ENCODE results near the gene IRS1. TPM values are rescaled to one million over a fixed set of nuclear protein-coding genes. Genes with fewer than 3 reads are reported as not detected.

Gene IRS1, protein sequence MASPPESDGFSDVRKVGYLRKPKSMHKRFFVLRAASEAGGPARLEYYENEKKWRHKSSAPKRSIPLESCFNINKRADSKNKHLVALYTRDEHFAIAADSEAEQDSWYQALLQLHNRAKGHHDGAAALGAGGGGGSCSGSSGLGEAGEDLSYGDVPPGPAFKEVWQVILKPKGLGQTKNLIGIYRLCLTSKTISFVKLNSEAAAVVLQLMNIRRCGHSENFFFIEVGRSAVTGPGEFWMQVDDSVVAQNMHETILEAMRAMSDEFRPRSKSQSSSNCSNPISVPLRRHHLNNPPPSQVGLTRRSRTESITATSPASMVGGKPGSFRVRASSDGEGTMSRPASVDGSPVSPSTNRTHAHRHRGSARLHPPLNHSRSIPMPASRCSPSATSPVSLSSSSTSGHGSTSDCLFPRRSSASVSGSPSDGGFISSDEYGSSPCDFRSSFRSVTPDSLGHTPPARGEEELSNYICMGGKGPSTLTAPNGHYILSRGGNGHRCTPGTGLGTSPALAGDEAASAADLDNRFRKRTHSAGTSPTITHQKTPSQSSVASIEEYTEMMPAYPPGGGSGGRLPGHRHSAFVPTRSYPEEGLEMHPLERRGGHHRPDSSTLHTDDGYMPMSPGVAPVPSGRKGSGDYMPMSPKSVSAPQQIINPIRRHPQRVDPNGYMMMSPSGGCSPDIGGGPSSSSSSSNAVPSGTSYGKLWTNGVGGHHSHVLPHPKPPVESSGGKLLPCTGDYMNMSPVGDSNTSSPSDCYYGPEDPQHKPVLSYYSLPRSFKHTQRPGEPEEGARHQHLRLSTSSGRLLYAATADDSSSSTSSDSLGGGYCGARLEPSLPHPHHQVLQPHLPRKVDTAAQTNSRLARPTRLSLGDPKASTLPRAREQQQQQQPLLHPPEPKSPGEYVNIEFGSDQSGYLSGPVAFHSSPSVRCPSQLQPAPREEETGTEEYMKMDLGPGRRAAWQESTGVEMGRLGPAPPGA (N-terminal part only)
- total RNA-seq (10 to 100 TPM in 1 of 6 donors, 1 to 10 TPM in 5; 4.4 to 12.7 (median 5.9) TPM), polyA plus RNA-seq (1 to 10 TPM; 3.2 to 4.0 TPM)

DNA sequence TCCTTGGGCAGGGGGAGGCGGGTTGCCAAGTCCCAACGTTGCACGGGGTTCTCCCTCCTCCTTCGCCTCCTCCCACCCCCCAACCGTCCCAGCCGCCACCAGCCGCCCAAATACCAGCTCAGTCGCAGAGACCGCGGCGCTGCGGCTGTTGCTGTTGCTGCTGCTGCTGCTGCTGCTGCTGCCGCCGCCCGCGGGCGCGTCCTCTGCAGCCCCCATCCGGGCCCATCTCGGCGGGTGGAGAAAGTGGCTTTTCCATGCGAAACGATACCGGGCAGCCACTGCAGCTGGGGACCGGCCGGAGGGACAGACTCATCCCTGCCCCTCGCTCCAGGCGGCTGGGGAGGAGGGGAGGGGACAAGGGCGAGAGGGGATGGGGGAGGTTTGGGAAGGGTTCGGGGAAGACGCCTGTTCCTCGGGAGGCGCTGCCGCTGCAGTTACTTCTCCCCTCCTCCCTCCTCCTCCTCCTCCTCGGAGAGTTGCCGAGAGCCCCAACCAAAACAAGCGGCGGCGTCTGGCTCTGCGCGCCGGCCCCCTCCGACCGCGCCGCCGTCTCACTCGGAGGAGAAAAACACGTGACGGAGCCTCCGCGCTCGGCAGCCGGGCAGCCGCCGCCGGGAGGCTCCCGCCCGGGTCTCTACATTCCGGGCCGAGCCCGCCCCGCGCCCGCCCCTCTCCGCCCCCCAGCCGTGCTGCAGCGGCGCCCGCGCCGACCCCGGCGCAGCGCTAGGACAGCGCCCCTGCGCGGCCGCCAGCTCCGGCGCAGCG is at the start of gene IRS1:
IRS1 (minus strand) TSS at position 610 of the 765 bp plus-strand sequence. CDS start 1,082 bp downstream, outside the sequence.
- peak; percentile 54 to 66 (median 60) for ATAC-seq
- H3K9me3 ChIP-seq, result no peaks in the 10 kb centered on the region
- no peak for FAIRE-seq
- TF ChIP-seq, protein P1, sequence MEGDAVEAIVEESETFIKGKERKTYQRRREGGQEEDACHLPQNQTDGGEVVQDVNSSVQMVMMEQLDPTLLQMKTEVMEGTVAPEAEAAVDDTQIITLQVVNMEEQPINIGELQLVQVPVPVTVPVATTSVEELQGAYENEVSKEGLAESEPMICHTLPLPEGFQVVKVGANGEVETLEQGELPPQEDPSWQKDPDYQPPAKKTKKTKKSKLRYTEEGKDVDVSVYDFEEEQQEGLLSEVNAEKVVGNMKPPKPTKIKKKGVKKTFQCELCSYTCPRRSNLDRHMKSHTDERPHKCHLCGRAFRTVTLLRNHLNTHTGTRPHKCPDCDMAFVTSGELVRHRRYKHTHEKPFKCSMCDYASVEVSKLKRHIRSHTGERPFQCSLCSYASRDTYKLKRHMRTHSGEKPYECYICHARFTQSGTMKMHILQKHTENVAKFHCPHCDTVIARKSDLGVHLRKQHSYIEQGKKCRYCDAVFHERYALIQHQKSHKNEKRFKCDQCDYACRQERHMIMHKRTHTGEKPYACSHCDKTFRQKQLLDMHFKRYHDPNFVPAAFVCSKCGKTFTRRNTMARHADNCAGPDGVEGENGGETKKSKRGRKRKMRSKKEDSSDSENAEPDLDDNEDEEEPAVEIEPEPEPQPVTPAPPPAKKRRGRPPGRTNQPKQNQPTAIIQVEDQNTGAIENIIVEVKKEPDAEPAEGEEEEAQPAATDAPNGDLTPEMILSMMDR (IDR thresholded peaks at IDR 0.05), result no peak
- H3K27me3 ChIP-seq, result no peaks in the 10 kb centered on the region
- H3K36me3 ChIP-seq, result no peaks in the 10 kb centered on the region
- H3K4me3 ChIP-seq, result peak within 1 kb of the TSS; percentile 72 to 88 (median 77)
- peak within 1 kb of the TSS; percentile 68 to 94 (median 85) for H3K27ac ChIP-seq
- peak; percentile 69 to 89 (median 77) for DNase-seq
- intact Hi-C loops (cut with DNase I), result loop anchor here in 1 of 3 donors (5.0 kb wide), 1 partner anchor 572 kb away; no protein-coding TSS in a partner anchor
- 0 to 1% methylated on average over 49 to 82 of the region's 82 CpGs for WGBS, 2 donors
- H3K4me1 ChIP-seq, result peaks cover 17 to 28% (median 19%) of the 10 kb centered on the region in 3 donors

DNA sequence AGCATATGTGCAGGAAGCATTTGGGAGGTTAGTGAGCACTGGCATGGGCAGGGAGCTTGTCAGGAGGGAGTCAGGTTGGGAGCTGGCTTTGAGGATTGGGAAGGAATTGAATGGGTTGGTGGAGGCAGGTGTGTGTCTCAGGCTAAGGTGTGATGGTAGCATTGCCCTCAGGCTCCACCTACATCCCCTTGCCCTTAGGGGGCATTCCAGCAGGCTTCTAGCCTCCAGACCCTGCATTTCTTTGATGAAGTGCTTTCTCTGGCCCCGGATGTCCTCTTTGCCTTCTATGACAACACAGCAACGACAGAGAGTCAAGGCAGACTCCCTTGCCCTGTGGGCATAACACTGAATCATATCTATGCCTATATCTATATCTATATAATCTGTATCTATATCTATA is 49.7 kb upstream of the IRS1 start:
- H3K4me1 ChIP-seq, result no peaks in the 10 kb centered on the region
- no peak for FAIRE-seq
- no peaks in the 10 kb centered on the region for H3K36me3 ChIP-seq
- no peak overlapping the region for H3K27ac ChIP-seq
- no peak for DNase-seq
- intact Hi-C loops (cut with DNase I), result no loop called here
- no peaks in the 10 kb centered on the region for H3K9me3 ChIP-seq
- 84 to 97% methylated on average over 2 of the region's 2 CpGs for WGBS, 2 donors
- no peak overlapping the region for H3K4me3 ChIP-seq
- no peaks in the 10 kb centered on the region for H3K27me3 ChIP-seq
- no peak for ATAC-seq
- TF ChIP-seq, protein P1 (IDR thresholded peaks at IDR 0.05), result no peak

DNA sequence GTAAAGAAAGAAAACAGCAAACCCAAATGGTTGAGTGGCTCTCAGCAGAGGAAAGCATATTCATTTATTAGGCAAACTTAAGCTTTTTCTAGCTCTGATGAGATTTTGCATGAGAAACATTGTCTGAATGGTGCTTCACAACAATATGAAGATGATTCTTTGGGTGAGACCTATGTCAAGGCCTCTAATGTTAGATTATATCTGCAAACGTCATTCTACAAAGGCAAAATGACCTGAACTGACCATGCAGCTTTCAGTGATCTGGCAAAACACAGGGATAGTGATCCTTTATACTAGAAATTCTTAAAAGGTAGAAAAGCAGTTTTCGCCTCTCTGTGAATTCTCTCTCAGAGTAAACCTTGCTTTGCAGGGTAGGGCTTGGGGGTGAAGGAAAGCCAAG is 47.9 kb upstream of the IRS1 start:
- WGBS, 2 donors, result 77 to 79% methylated on average over 2 of the region's 2 CpGs
- ATAC-seq (no peak), DNase-seq (no peak), FAIRE-seq (no peak)
- H3K27ac ChIP-seq, result no peak overlapping the region
- intact Hi-C loops (cut with DNase I), result no loop called here
- TF ChIP-seq, protein P1 (IDR thresholded peaks at IDR 0.05), result no peak
- H3K4me3 ChIP-seq, result no peak overlapping the region
- H3K36me3 ChIP-seq, result no peaks in the 10 kb centered on the region
- no peaks in the 10 kb centered on the region for H3K4me1 ChIP-seq
- no peaks in the 10 kb centered on the region for H3K27me3 ChIP-seq
- H3K9me3 ChIP-seq, result no peaks in the 10 kb centered on the region

DNA sequence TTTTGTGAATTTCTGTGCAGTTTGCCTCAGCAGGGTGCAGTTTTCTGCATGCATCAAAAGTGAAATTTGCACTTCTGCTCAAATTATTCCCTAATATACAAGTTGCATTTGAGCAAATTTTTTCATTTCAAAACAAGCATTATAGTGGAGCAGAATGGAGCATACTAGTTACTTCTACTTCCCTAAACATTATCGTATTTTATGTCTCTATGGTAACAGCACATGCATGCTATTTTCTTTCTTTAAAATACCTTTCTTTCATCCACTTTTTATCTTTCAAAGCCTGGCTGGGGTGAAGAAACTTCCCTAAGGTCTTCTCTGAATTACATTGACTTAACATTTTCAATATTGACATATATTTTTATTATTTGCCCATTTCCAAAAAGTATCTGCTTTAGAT is 47.5 kb upstream of the IRS1 start:
- Histone ChIP-seq H3K36me3 (no peaks in the 10 kb centered on the region), H3K27me3 (no peaks in the 10 kb centered on the region), H3K9me3 (no peaks in the 10 kb centered on the region), H3K4me1 (no peaks in the 10 kb centered on the region), H3K4me3 (no peak overlapping the region), H3K27ac (no peak overlapping the region)
- intact Hi-C loops (cut with DNase I), result no loop called here
- no peak for ATAC-seq
- FAIRE-seq, result no peak
- no peak for DNase-seq
- 79 to 86% methylated on average over 1 of the region's 1 CpG for WGBS, 2 donors
- TF ChIP-seq, protein P1 (IDR thresholded peaks at IDR 0.05), result no peak

Measured in pancreas (tissue), 10 donors.